Measurements from ENCODE around the gene B3GALT5.

GRCh38 chr21:39656209-39656608, 43.5 kb downstream of the B3GALT5 start:
- TF ChIP-seq POLR2AphosphoS5 (IDR thresholded peaks at IDR 0.05) (no peak), CTCF (IDR thresholded peaks at IDR 0.05) (no peak)

Measured in gastroesophageal sphincter (tissue), 3 donors.